PFSK-1 (cell line): Measurements from ENCODE around the gene FANCC.

ENCODE experiments used
- SIN3A ChIP-seq: IDR thresholded peaks from 2 replicates; pipeline ENCODE4 v1.6.1; 2012; ENCODE audit warnings: mild to moderate bottlenecking, low read length, moderate library complexity, borderline replicate concordance; ENCODE audit not compliant: insufficient read depth
- TAF1 ChIP-seq: IDR thresholded peaks from 2 replicates; pipeline ENCODE4 v1.6.1; 2012; ENCODE audit warnings: low read length, control low read depth, borderline replicate concordance; ENCODE audit not compliant: insufficient read depth

GRCh38 chr9:95067057-95067456 is 250.5 kb downstream of the FANCC start:
- TF ChIP-seq SIN3A, result no peak
- TF ChIP-seq TAF1, result no peak
